Measurements from ENCODE around the gene RNF103.
"Not testable (repeated sequence)": the region's sequence is repeated elsewhere in the genome, so short reads cannot be mapped to it uniquely, and the experiment has no call there.

RNF103 gene

GRCh38 chr2:86623494-86624266 is at the start of gene RNF103:
Gene RNF103 (minus strand): TSS chr2:86623865. CDS start chr2:86622886, 979 bp downstream.
- DNase-seq, result peak; percentile 89

DNA sequence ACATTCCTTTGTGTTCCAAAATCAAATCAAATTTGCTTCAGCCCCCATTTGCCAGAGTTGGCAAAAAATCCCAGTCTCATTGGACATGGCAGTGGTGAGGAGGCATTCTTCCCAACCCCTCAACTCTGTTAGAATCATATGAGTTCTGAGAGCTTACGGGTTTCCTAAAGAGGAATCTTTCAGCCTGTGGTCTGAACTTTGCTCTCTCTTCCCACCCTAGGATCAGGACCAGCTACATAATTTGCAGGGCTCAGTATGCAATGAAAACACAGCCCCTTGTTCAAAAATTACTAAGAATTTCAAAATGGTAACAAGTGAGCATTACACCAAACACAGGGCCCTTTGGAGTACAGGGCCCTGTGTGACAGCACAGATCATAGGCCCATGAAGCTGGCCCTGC is 49.3 kb upstream of the RNF103 start:
- DNase-seq, result no peak

GRCh38 chr2:86672027-86672545 is 48.4 kb upstream of the RNF103 start:
- DNase-seq, result no peak

DNA sequence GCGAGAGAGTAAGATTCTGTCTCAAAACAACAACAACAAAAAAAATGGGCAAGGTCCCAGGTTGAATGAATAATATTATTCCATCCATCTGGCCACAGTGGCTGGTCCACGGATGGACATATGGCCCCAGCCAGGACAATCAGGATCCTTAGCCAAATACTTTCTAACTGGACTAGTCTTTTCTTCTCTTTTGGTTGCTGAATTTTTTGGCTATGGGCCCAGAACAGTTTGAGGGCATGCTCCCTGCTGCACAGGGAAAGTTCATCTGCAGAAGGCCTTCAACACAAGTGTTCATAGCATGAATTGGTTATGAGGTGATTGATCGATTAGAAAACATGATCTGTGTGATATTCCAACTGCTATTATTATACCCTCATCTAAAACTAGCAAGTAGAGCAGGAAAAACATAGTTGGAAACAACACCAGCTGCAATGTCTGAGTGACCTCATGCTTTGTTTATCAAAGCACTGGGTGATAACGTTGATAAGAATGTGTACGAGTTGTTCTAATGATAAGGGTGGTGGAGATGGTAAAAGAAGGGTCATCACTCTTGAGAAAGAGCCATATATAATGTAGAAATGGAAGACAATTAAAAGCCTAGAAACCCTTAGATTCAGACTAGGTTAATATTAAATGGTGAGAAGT is 47.8 kb upstream of the RNF103 start:
- peak; percentile 40 for DNase-seq

- DNase-seq, result not testable (repeated sequence)
Measured at GRCh38 chr2:86669323-86669722, 45.7 kb upstream of the RNF103 start.

GRCh38 chr2:86661333-86661732 is 37.7 kb upstream of the RNF103 start:
- no peak for DNase-seq

- DNase-seq, result no peak
Measured at GRCh38 chr2:86650188-86650587, 26.5 kb upstream of the RNF103 start.

- no peak for DNase-seq
Measured at GRCh38 chr2:86649119-86649947, 25.7 kb upstream of the RNF103 start.

- no peak for DNase-seq
Measured at GRCh38 chr2:86648681-86649080, 25.0 kb upstream of the RNF103 start.

DNA sequence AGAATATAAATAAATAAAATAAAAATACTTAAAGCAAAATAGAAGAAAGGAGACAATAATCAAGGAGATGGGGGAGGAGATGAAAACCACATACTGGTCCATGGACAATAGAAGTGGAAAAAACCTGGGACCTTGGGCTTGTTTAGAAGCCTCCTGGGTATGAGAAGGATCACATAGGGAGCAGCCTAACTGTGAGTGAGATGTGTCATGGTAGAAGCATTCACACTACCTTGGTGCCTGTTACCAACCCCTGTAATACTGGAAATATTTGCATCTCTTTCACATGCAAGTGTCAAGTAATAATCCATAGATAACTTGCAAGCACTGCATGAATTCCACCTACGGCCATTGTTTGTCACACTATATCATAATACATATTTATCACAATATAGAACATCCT is 23.2 kb upstream of the RNF103 start:
- no peak for DNase-seq

DNA sequence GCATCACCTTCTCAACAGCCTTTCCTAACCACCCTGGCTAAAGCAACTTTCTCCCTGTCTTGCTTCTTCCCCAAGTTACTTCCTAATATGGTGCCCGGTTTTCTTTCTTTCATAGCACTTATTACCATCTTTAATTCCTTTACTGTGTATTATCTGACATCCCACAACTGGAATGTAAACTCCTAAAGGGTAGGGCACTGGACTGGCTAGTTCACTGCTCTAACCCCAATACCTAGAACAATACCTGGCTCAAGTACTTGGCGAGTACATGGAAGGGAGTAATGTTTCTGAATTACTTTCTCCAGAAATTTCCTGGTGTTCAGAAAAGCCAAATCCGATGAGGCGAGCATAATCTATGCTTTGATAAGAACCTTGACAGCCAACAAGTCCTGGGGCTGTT is 22.7 kb upstream of the RNF103 start:
- no peak for DNase-seq

GRCh38 chr2:86645752-86646151 is 22.1 kb upstream of the RNF103 start:
- no peak for DNase-seq

DNA sequence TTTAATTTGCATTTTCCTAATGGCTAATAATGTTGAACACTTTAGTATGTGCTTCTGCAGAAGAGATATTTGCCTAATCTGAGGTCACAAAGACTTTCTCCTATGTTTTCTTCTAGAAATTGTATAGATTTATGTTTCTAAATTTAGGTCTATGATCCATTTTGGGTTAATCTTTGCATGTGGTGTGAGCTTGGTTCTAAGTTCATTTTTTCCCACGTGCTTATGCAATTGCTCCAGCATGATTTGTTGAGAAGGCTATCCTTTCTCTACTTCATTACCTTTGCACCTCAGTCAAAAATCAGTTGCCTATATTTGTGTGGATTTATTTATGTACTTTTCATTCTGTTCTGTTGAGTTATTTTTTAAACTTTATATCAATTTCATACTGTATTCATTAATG is 15.0 kb upstream of the RNF103 start:
- DNase-seq, result no peak

GRCh38 chr2:86636842-86637241 is 13.2 kb upstream of the RNF103 start:
- no peak for DNase-seq

DNA sequence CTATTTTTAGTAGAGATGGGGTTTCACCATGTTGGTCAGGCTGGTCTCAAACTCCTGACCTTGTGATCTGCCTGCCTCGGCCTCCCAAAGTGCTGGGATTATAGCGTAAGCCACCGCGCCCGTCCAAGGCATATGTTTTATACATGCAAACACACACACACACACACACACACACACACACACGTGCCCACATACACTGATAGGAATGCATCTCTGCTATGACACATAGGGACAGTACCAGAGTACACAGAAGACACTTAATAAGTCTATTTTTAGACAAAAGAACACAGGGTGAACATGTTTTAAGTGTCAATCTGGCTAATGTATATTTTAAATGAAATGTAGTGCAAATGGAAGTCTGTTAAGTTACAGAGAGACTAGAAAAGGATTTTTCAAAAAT is 10.7 kb upstream of the RNF103 start:
- DNase-seq, result no peak

- DNase-seq, result peak; percentile 98
Measured at GRCh38 chr2:86633155-86633651, 9.5 kb upstream of the RNF103 start.

DNA sequence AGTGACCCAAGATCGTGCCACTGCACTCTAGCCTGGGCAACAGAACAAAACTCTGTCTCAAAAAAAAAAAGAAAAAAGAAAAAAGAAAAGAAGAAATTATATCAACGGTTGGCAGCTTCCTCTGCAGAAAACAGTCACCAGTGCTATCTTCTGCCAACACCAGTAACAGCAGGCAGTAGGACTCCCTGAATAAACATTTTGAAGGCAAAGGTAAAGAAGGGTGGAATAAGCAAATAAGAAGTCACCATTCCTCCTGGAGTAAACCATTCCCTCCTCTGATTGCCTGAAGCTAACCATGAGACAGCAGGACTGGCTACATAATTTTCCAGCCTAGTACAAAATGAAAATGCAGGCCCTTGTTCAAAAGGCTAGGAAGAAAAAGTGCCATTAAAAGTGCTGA is 9.0 kb upstream of the RNF103 start:
- peak; percentile 95 for DNase-seq

- DNase-seq, result no peak
Measured at GRCh38 chr2:86631846-86632485, 8.3 kb upstream of the RNF103 start.

- DNase-seq, result no peak
Measured at GRCh38 chr2:86628091-86628522, 4.4 kb upstream of the RNF103 start.

- no peak for DNase-seq
Measured at GRCh38 chr2:86627550-86627949, 3.9 kb upstream of the RNF103 start.

DNA sequence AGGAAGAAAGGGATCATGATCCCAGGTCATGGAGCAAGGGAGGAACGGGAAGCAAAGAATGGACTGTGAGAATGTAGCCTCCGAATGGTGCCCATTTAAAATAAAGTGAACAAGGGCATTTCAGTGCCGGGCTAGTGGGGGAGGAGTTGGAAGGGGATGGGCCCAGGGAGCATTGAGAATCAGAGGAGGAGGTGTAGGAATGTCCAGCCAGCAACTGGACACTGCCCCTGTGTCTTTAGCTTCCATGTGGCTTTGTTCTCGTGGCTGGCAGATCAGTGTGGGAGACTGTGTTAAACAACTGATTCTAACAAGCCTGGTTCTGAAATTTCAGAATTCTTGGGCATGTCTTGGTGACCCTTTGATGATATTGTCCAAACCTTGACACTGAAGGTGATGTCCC is 1.4 kb upstream of the RNF103 start:
- DNase-seq, result no peak

DNA sequence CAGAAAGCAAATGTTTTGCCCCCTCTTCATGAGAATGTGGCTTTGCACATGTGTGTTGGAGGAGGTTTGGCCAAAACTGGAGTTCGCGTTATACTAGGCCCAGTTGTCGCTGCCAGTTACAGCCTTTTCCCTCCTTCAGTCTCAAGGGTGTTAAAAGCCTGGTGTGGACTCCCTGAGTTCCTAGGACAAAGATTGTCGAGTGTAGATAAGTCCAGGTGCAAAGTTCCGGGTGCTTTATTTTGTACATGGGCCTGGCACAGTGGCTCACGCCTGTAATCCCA is 542 bp upstream of the RNF103 start:
- DNase-seq, result no peak

DNA sequence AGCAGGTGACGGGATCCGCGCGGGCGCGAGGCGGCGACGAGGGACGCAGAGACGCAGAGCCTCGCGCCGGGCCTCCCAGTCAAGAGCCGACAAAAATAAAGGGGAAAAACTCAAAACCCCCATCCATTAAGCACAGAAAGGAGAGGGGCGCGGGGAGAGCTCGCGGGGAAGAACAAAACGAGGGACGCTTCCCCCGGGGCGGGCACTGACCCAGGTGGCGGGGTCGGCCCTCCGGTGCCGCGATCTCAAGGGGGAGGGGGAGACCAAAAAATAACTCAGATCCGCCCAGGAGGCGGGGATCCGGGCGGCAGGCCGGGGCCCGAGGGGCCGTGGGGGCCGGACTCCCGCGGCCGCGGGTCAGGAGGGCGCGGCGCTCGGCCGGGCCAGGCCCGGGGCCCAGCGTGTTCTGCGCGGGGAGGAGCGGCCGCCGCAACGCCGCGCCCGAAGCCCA is 597 bp downstream of the RNF103 start:
- DNase-seq, result no peak
